Ovary (tissue), 9 donors: ENCODE data around the gene RBMS1. TPM values are rescaled to one million over a fixed set of nuclear protein-coding genes. Genes with fewer than 3 reads are reported as not detected.
A peak's percentile ranks its signal among the peaks of the same experiment; 100 is the strongest.

Experiments used
- DNase-seq, 5 donors: peaks; one replicate each; pipeline ENCODE4 v3.0.0-alpha.2; 2019 to 2020
- H3K27ac ChIP-seq, 2 donors: fragments of 200-600 bp; one replicate each; pipeline versions ENCODE4 v1.5.1 to v1.8.0; 2019 to 2022
- H3K27me3 ChIP-seq: fragments of 200-600 bp; one replicate; pipeline ENCODE4 v1.8.0; 2022
- H3K36me3 ChIP-seq: fragments of 200-600 bp; sonication (generic); one replicate; pipeline ENCODE4 v1.5.1; 2019
- H3K4me1 ChIP-seq: one replicate; pipeline ENCODE4 v1.8.1; 2013; ENCODE audit warnings: mild to moderate bottlenecking, moderate library complexity; ENCODE audit not compliant: insufficient read depth
- H3K4me3 ChIP-seq: fragments of 200-600 bp; sonication (generic); one replicate; pipeline ENCODE4 v1.5.1; 2017
- H3K9me3 ChIP-seq, 2 donors: fragments of 200-600 bp in 1 of 2; sonication (generic) in 1 of 2; one replicate each; pipeline versions ENCODE4 v1.5.1 to v1.8.1; 2013 to 2019; ENCODE audit warnings: mild to moderate bottlenecking in 1 of 2, moderate library complexity in 1 of 2
- CTCF ChIP-seq, 3 donors: fragments of 450-650 bp in 2 of 3; fragments of 200-600 bp in 1 of 3; IDR thresholded peaks; one replicate each; pipeline versions ENCODE4 v1.5.1 to v1.8.0; 2016 to 2022; ENCODE audit warnings: antibody characterized with exemption in 3 of 3, mild to moderate bottlenecking in 1 of 3
- EP300 ChIP-seq: sonication (generic); formaldehyde crosslinking; IDR thresholded peaks from one replicate; pipeline ENCODE4 v1.6.1; 2017; ENCODE audit warnings: antibody characterized with exemption
- POLR2A ChIP-seq: fragments of 450-650 bp; IDR thresholded peaks from one replicate; pipeline ENCODE4 v1.6.1; 2017; ENCODE audit warnings: antibody characterized with exemption, mild to moderate bottlenecking, moderate library complexity
- WGBS, 3 donors: extraction: QIAGEN DNeasy Blood & Tissue Kit in 1 of 3; methylation state at CpG; one replicate each; pipeline versions ENCODE4 v1.1.5 to v1.1.7; 2013 to 2017; 5-methylcytosine and 5-hydroxymethylcytosine counted together
- intact Hi-C, 4 donors: fragments of 100-400 bp; cut with DNase I; formaldehyde crosslinking; loops; one replicate each; pipeline versions ENCODE4 v1.11.0 to v1.15.1; 2022 to 2023
- polyA plus RNA-seq, 2 donors: library from polyadenylated mRNA; stranded (reverse); fragments of 200-250 nt in 1 of 2; fragments of 350-450 nt in 1 of 2; fragmentation: Illumina TruSeq in 1 of 2; extraction: RNeasy Lipid Tissue Mini Kit (QIAGEN cat#74804) in 1 of 2; gene quantifications; one replicate each; pipeline ENCODE4 v1.2.3, GENCODE V29; 2013 to 2014
- total RNA-seq, 7 donors: library from RNA; depleted of rRNA in 2 of 7; stranded (reverse); fragments of >200 nt in 2 of 7; fragmentation: NEBNext Ultra II Directional in 3 of 7; extraction: Animal tissue kit (Norgen Biotek cat#: 25700) in 3 of 7; gene quantifications; one replicate each; pipeline versions ENCODE4 v1.1.0 to v1.2.4, GENCODE V29; 2016 to 2023
- donor health status: DM: no; HTN: no; CAD: no; lungs with moderate emphysema.
- donor health status: DM: no; HTN: no; CAD: no.
- donor health status: Bipolar disorder and iron deficiency.
- donor health status: DM: yes; HTN: yes; CAD: no.
- donor health status: DM: no; HTN: no; CAD: no.
- donor health status: DM: yes; HTN: yes; CAD: no.

The RBMS1 gene
- total and polyA plus RNA-seq, 9 donors: 50.7 to 91.9 (median 73.8) TPM

GRCh38 chr2:160408959-160409291, 84.7 kb downstream of the RBMS1 start:
- H3K27me3 ChIP-seq: no peaks in the 10 kb centered on the region
- peaks cover 16% of the 10 kb centered on the region for H3K4me1 ChIP-seq
- H3K4me3 ChIP-seq: no peak overlapping the region
- no peak for DNase-seq
- no peaks in the 10 kb centered on the region for H3K9me3 ChIP-seq
- peak overlapping the region in 1 of 2 donors; percentile 64 for H3K27ac ChIP-seq
- intact Hi-C loops: loop anchor here in 3 of 4 donors (10.0 kb wide), 3 partner anchors 74 to 556 kb away; partner anchors contain the start of gene RBMS1 (in 1 of the 3)
- no peaks in the 10 kb centered on the region for H3K36me3 ChIP-seq
- WGBS, 3 donors: 83 to 93% (median 88%) methylated on average over 2 of the region's 2 CpGs
- TF ChIP-seq EP300 (no peak), CTCF (IDR thresholded peaks at IDR 0.05) (no peak), POLR2A (no peak)

GRCh38 chr2:160408173-160408958, 85.2 kb downstream of the RBMS1 start:
- H3K36me3 ChIP-seq: no peaks in the 10 kb centered on the region
- H3K4me3 ChIP-seq: peak overlapping the region; percentile 78
- no peaks in the 10 kb centered on the region for H3K27me3 ChIP-seq
- peak overlapping the region; percentile 64 to 92 for H3K27ac ChIP-seq
- intact Hi-C loops: loop anchor here in 3 of 4 donors (10.0 kb wide), 3 partner anchors 74 to 556 kb away; partner anchors contain the start of gene RBMS1 (in 1 of the 3)
- 39 to 41% (median 40%) methylated on average over 34 of the region's 34 CpGs for WGBS, 3 donors
- H3K9me3 ChIP-seq: no peaks in the 10 kb centered on the region
- DNase-seq: no peak
- H3K4me1 ChIP-seq: peaks cover 18% of the 10 kb centered on the region
- TF ChIP-seq EP300: no peak
- no peak for TF ChIP-seq CTCF (IDR thresholded peaks at IDR 0.05)
- no peak for TF ChIP-seq POLR2A

GRCh38 chr2:160407393-160408172, 86.0 kb downstream of the RBMS1 start:
- H3K27ac ChIP-seq: peak overlapping the region; percentile 92 to 93
- intact Hi-C loops: loop anchor here (2.0 to 10.0 kb wide), 4 partner anchors 19 to 557 kb away; partner anchors contain the start of gene RBMS1 (in 1 of the 4)
- peaks cover 19% of the 10 kb centered on the region for H3K4me1 ChIP-seq
- peak; percentile 62 to 79 (median 72) for DNase-seq
- WGBS, 3 donors: 0 to 1% (median 0%) methylated on average over 8 to 119 of the region's 120 CpGs
- TF ChIP-seq POLR2A (no peak), EP300 (no peak), CTCF (IDR thresholded peaks at IDR 0.05) (peak in 2 of 3 donors; percentile 21 to 40)
- peak overlapping the region; percentile 78 for H3K4me3 ChIP-seq
- no peaks in the 10 kb centered on the region for H3K36me3 ChIP-seq
- no peaks in the 10 kb centered on the region for H3K9me3 ChIP-seq
- no peaks in the 10 kb centered on the region for H3K27me3 ChIP-seq

GRCh38 chr2:160406591-160407392, 86.8 kb downstream of the RBMS1 start:
- H3K27me3 ChIP-seq: no peaks in the 10 kb centered on the region
- peak overlapping the region; percentile 92 to 93 for H3K27ac ChIP-seq
- H3K36me3 ChIP-seq: no peaks in the 10 kb centered on the region
- peak overlapping the region; percentile 78 for H3K4me3 ChIP-seq
- TF ChIP-seq POLR2A: peak; percentile 29
- no peak for TF ChIP-seq CTCF (IDR thresholded peaks at IDR 0.05)
- TF ChIP-seq EP300: no peak
- H3K9me3 ChIP-seq: no peaks in the 10 kb centered on the region
- intact Hi-C loops: loop anchor here (2.0 to 10.0 kb wide), 4 partner anchors 18 to 558 kb away; partner anchors contain the start of gene RBMS1 (in 1 of the 4)
- DNase-seq: peak in 4 of 5 donors; percentile 58 to 65 (median 62)
- peaks cover 19% of the 10 kb centered on the region for H3K4me1 ChIP-seq
- WGBS, 3 donors: 0 to 1% (median 0%) methylated on average over 20 to 39 of the region's 39 CpGs
